ENCODE results near the gene KAZN. TPM values are rescaled to one million over a fixed set of nuclear protein-coding genes. Genes with fewer than 3 reads are reported as not detected.

KAZN gene
- polyA plus RNA-seq, 1 donor (not counting 4 experiments of a cell fraction or from before 2014, with no cell fraction given): 5.9 TPM

- no peaks in the 10 kb centered on the region for H4K20me1 ChIP-seq (ENCODE audit: control insufficient read depth, extremely low read depth, insufficient read depth, low read length)
- H2AFZ ChIP-seq (ENCODE audit: control insufficient read depth, low read length): no peak overlapping the region
- H3K4me3 ChIP-seq (ENCODE audit: control insufficient read depth in 2 of 3, extremely low read depth in 1 of 3, insufficient read depth in 2 of 3, low read depth in 1 of 3, low read length in 3 of 3): no peak overlapping the region
- no peak overlapping the region for H3K4me2 ChIP-seq (ENCODE audit: control insufficient read depth, extremely low read depth, insufficient read depth, low read depth, low read length)
- peaks cover 8% of the 10 kb centered on the region for H3K9me3 ChIP-seq (ENCODE audit: control insufficient read depth, low read depth, low read length)
- H3K9ac ChIP-seq (ENCODE audit: control insufficient read depth, extremely low read depth, insufficient read depth, low read length): no peak overlapping the region
- FAIRE-seq: no peak
- DNase-seq (ENCODE audit: low read depth, low spot score): no peak
- no peaks in the 10 kb centered on the region for H3K79me2 ChIP-seq (ENCODE audit: control insufficient read depth, insufficient read depth, low read length)
- no peak overlapping the region for H3K27ac ChIP-seq (ENCODE audit: control insufficient read depth, insufficient read depth, low read length)
- no peaks in the 10 kb centered on the region for H3K36me3 ChIP-seq (ENCODE audit: control insufficient read depth in 2 of 2, extremely low read depth in 1 of 2, insufficient read depth in 2 of 2, low read length in 2 of 2)
- dilution Hi-C loops (cut with MboI; ENCODE audit: extremely low pct_ligation_motif_present, low sequenced_read_pairs): no loop called here
- TF ChIP-seq CTCF (optimal IDR thresholded peaks at IDR 0.05 in 1 of 3, IDR thresholded peaks at IDR 0.05 in 1 of 3, conservative IDR thresholded peaks at IDR 0.05 in 1 of 3; ENCODE audit: extremely low read depth in 1 of 3, insufficient read depth in 2 of 3, low read length in 3 of 3) (no peak), EZH2 (IDR thresholded peaks at IDR 0.05; ENCODE audit: low read length) (no peak)
- peaks cover 3% of the 10 kb centered on the region for H3K27me3 ChIP-seq (ENCODE audit: control insufficient read depth, extremely low read depth, insufficient read depth, low read length)
- H3K9me1 ChIP-seq (ENCODE audit: control insufficient read depth, extremely low read depth, insufficient read depth, low read length): no peaks in the 10 kb centered on the region
- peaks cover 4% of the 10 kb centered on the region for H3K4me1 ChIP-seq (ENCODE audit: control insufficient read depth, extremely low read depth, insufficient read depth, low read length)
These were observed 243.5 kb downstream of the KAZN start for GRCh38 chr1:14841951-14842350.

- no peaks in the 10 kb centered on the region for H3K36me3 ChIP-seq (ENCODE audit: control insufficient read depth in 2 of 2, extremely low read depth in 1 of 2, insufficient read depth in 2 of 2, low read length in 2 of 2)
- dilution Hi-C loops (cut with MboI; ENCODE audit: extremely low pct_ligation_motif_present, low sequenced_read_pairs): no loop called here
- DNase-seq (ENCODE audit: low read depth, low spot score) (no peak), FAIRE-seq (no peak)
- H3K9me1 ChIP-seq (ENCODE audit: control insufficient read depth, extremely low read depth, insufficient read depth, low read length): no peaks in the 10 kb centered on the region
- no peak overlapping the region for H3K4me3 ChIP-seq (ENCODE audit: control insufficient read depth in 2 of 3, extremely low read depth in 1 of 3, insufficient read depth in 2 of 3, low read depth in 1 of 3, low read length in 3 of 3)
- no peaks in the 10 kb centered on the region for H4K20me1 ChIP-seq (ENCODE audit: control insufficient read depth, extremely low read depth, insufficient read depth, low read length)
- H3K27me3 ChIP-seq (ENCODE audit: control insufficient read depth, extremely low read depth, insufficient read depth, low read length): peaks cover 3% of the 10 kb centered on the region
- no peak overlapping the region for H3K27ac ChIP-seq (ENCODE audit: control insufficient read depth, insufficient read depth, low read length)
- H3K9ac ChIP-seq (ENCODE audit: control insufficient read depth, extremely low read depth, insufficient read depth, low read length): no peak overlapping the region
- H3K9me3 ChIP-seq (ENCODE audit: control insufficient read depth, low read depth, low read length): peaks cover 8% of the 10 kb centered on the region
- H3K4me2 ChIP-seq (ENCODE audit: control insufficient read depth, extremely low read depth, insufficient read depth, low read depth, low read length): no peak overlapping the region
- no peak overlapping the region for H2AFZ ChIP-seq (ENCODE audit: control insufficient read depth, low read length)
- no peaks in the 10 kb centered on the region for H3K79me2 ChIP-seq (ENCODE audit: control insufficient read depth, insufficient read depth, low read length)
- peaks cover 4% of the 10 kb centered on the region for H3K4me1 ChIP-seq (ENCODE audit: control insufficient read depth, extremely low read depth, insufficient read depth, low read length)
- TF ChIP-seq EZH2 (IDR thresholded peaks at IDR 0.05; ENCODE audit: low read length): no peak
These were observed 243.9 kb downstream of the KAZN start for GRCh38 chr1:14842361-14842760.

GRCh38 chr1:14842891-14843290 lies 244.4 kb downstream of the KAZN start:
- H3K79me2 ChIP-seq (ENCODE audit: control insufficient read depth, insufficient read depth, low read length): no peaks in the 10 kb centered on the region
- no peak for DNase-seq (ENCODE audit: low read depth, low spot score)
- no peak overlapping the region for H3K4me2 ChIP-seq (ENCODE audit: control insufficient read depth, extremely low read depth, insufficient read depth, low read depth, low read length)
- dilution Hi-C loops (cut with MboI; ENCODE audit: extremely low pct_ligation_motif_present, low sequenced_read_pairs): no loop called here
- H3K36me3 ChIP-seq (ENCODE audit: control insufficient read depth in 2 of 2, extremely low read depth in 1 of 2, insufficient read depth in 2 of 2, low read length in 2 of 2): no peaks in the 10 kb centered on the region
- H3K9ac ChIP-seq (ENCODE audit: control insufficient read depth, extremely low read depth, insufficient read depth, low read length): no peak overlapping the region
- no peak overlapping the region for H3K4me3 ChIP-seq (ENCODE audit: control insufficient read depth in 2 of 3, extremely low read depth in 1 of 3, insufficient read depth in 2 of 3, low read depth in 1 of 3, low read length in 3 of 3)
- peaks cover 4% of the 10 kb centered on the region for H3K4me1 ChIP-seq (ENCODE audit: control insufficient read depth, extremely low read depth, insufficient read depth, low read length)
- no peaks in the 10 kb centered on the region for H3K9me1 ChIP-seq (ENCODE audit: control insufficient read depth, extremely low read depth, insufficient read depth, low read length)
- H3K27ac ChIP-seq (ENCODE audit: control insufficient read depth, insufficient read depth, low read length): no peak overlapping the region
- no peak overlapping the region for H2AFZ ChIP-seq (ENCODE audit: control insufficient read depth, low read length)
- FAIRE-seq: no peak
- TF ChIP-seq EZH2 (IDR thresholded peaks at IDR 0.05; ENCODE audit: low read length) (no peak), CTCF (optimal IDR thresholded peaks at IDR 0.05 in 1 of 3, IDR thresholded peaks at IDR 0.05 in 1 of 3, conservative IDR thresholded peaks at IDR 0.05 in 1 of 3; ENCODE audit: extremely low read depth in 1 of 3, insufficient read depth in 2 of 3, low read length in 3 of 3) (no peak)
- no peaks in the 10 kb centered on the region for H4K20me1 ChIP-seq (ENCODE audit: control insufficient read depth, extremely low read depth, insufficient read depth, low read length)
- H3K9me3 ChIP-seq (ENCODE audit: control insufficient read depth, low read depth, low read length): peaks cover 8% of the 10 kb centered on the region
- peaks cover 3% of the 10 kb centered on the region for H3K27me3 ChIP-seq (ENCODE audit: control insufficient read depth, extremely low read depth, insufficient read depth, low read length)
